GM12878 (cell line): Measurements from ENCODE around the gene MEIS2. TPM values are rescaled to one million over a fixed set of nuclear protein-coding genes. Genes with fewer than 3 reads are reported as not detected.

Experiments used
- ATAC-seq: fragments of 200-7000 bp; cut with Tn5 transposase; 3 replicates; pipeline ENCODE4 v1.9.1; 2020; ENCODE audit warnings: mild to moderate bottlenecking, moderate library complexity
- BruUV-seq: library from RNA; stranded (reverse); fragments of 400-500 nt; replicated peaks from 2 replicates; lab custom pipeline; 2021; lab: Mats Ljungman, UMichigan
- CTCF ChIA-PET: fragments of 300-600 bp; sonication (Branson Sonifier 250); formaldehyde crosslinking; extraction: SDS; loops from one replicate; lab custom pipeline; 2021; ENCODE audit warnings: inconsistent platforms; lab: Yijun Ruan, JAX
- POLR2A ChIA-PET: fragments of 350-600 bp; formaldehyde crosslinking; extraction: SDS; loops from one replicate; lab custom pipeline; 2021; ENCODE audit warnings: inconsistent platforms; lab: Charles Lee
- RAD21 ChIA-PET: fragments of 300-600 bp; sonication (Branson Sonifier 250); formaldehyde crosslinking; loops from one replicate; lab custom pipeline; 2023; ENCODE audit warnings: antibody characterized with exemption; ENCODE audit not compliant: unreplicated experiment; lab: Charles Lee
- SMC1A ChIA-PET: fragments of 300-600 bp; sonication (Branson Sonifier 250); formaldehyde crosslinking; loops from one replicate; lab custom pipeline; 2023; ENCODE audit not compliant: unreplicated experiment, uncharacterized antibody; lab: Charles Lee
- DNase-seq: peaks from one replicate; pipeline ENCODE4 v3.0.0-alpha.2; 2011; ENCODE audit warnings: low read depth, low spot score
- FAIRE-seq: peaks from 3 replicates; lab custom pipeline; 2011; peaks lifted over from hg19 to GRCh38; lab: Jason Lieb, UNC
- H2AFZ ChIP-seq: 2 replicates; pipeline ENCODE4 v1.6.0; 2011; ENCODE audit warnings: low read depth, low read length, control low read depth; ENCODE audit not compliant: control insufficient read depth
- H3K27ac ChIP-seq: 2 replicates; pipeline ENCODE4 v1.5.1; 2011; ENCODE audit warnings: control low read depth; ENCODE audit not compliant: control insufficient read depth, insufficient read depth
- H3K27me3 ChIP-seq, 2 experiments: replicated peaks in 1 of 2; 2 replicates each; pipeline versions ENCODE4 v1.6.0 to v1.6.1; 2011; ENCODE audit warnings: low read length in 1 of 2; ENCODE audit not compliant: control insufficient read depth in 2 of 2, insufficient read depth in 2 of 2
- H3K36me3 ChIP-seq, 2 experiments: 2 replicates each; pipeline ENCODE4 v1.5.1; 2011; ENCODE audit warnings: low read length in 1 of 2; ENCODE audit not compliant: control insufficient read depth in 2 of 2, insufficient read depth in 2 of 2
- H3K4me1 ChIP-seq: 2 replicates; pipeline ENCODE4 v1.6.1; 2011; ENCODE audit warnings: mild to moderate bottlenecking, low read length, moderate library complexity, mixed read lengths; ENCODE audit not compliant: control insufficient read depth, insufficient read depth
- H3K4me2 ChIP-seq: 2 replicates; pipeline ENCODE4 v1.6.0; 2011; ENCODE audit warnings: control low read depth; ENCODE audit not compliant: control insufficient read depth, insufficient read depth
- H3K4me3 ChIP-seq: fragments of 200-600 bp; sonication (generic); 2 replicates; pipeline ENCODE4 v1.5.1; 2016
- H3K79me2 ChIP-seq: 2 replicates; pipeline ENCODE4 v1.6.0; 2011; ENCODE audit warnings: low read length; ENCODE audit not compliant: control insufficient read depth, insufficient read depth
- H3K9ac ChIP-seq: 2 replicates; pipeline ENCODE4 v1.8.0; 2011; ENCODE audit warnings: low read length, control low read depth, mixed read lengths; ENCODE audit not compliant: control insufficient read depth, insufficient read depth
- H3K9me3 ChIP-seq: replicated peaks from 3 replicates; pipeline ENCODE4 v1.5.1; 2011; ENCODE audit warnings: mild to moderate bottlenecking, low read length; ENCODE audit not compliant: control insufficient read depth, insufficient read depth
- H4K20me1 ChIP-seq: 2 replicates; pipeline ENCODE4 v1.6.0; 2011; ENCODE audit not compliant: control insufficient read depth, insufficient read depth
- BACH1 ChIP-seq: fragments of 450-650 bp; IDR thresholded peaks from 2 replicates; pipeline ENCODE4 v1.6.1; 2017; ENCODE audit warnings: mild to moderate bottlenecking, borderline replicate concordance
- CBX3 ChIP-seq: fragments of 200-600 bp; sonication (generic); IDR thresholded peaks from 2 replicates; pipeline ENCODE4 v1.6.1; 2016; ENCODE audit warnings: low read depth, borderline replicate concordance
- CHD1 ChIP-seq: IDR thresholded peaks from 2 replicates; pipeline ENCODE4 v1.6.1; 2012; ENCODE audit warnings: low read depth, low read length, improper control_type of control experiment
- CHD2 ChIP-seq: IDR thresholded peaks from 2 replicates; pipeline ENCODE4 v1.6.1; 2011; ENCODE audit warnings: low read depth, low read length, improper control_type of control experiment, borderline replicate concordance
- CREB1 ChIP-seq: IDR thresholded peaks from 2 replicates; pipeline ENCODE4 v1.6.1; 2012; ENCODE audit warnings: low read depth, mild to moderate bottlenecking, inconsistent platforms
- DPF2 ChIP-seq: fragments of 450-650 bp; IDR thresholded peaks from 2 replicates; pipeline ENCODE4 v1.6.1; 2017; ENCODE audit warnings: mild to moderate bottlenecking
- E2F4 ChIP-seq: IDR thresholded peaks from 2 replicates; pipeline ENCODE4 v1.6.1; 2012; ENCODE audit warnings: low read depth, low read length, improper control_type of control experiment
- E4F1 ChIP-seq: fragments of 450-650 bp; IDR thresholded peaks from 2 replicates; pipeline ENCODE4 v1.6.1; 2018; ENCODE audit warnings: borderline replicate concordance, mild to moderate bottlenecking; ENCODE audit not compliant: partially characterized antibody
- KAT2A ChIP-seq: conservative IDR thresholded peaks from 2 replicates; pipeline ENCODE4 v1.6.1; 2011; ENCODE audit warnings: low read depth, low read length; ENCODE audit not compliant: control insufficient read depth
- NR2C2 ChIP-seq: IDR thresholded peaks from 2 replicates; pipeline ENCODE4 v1.6.1; 2011; ENCODE audit warnings: borderline replicate concordance, low read depth; ENCODE audit not compliant: control insufficient read depth, insufficient read length
- RFX5 ChIP-seq: IDR thresholded peaks from 2 replicates; pipeline ENCODE4 v1.6.1; 2011; ENCODE audit warnings: low read depth, low read length, improper control_type of control experiment
- SMAD1 ChIP-seq: fragments of 450-650 bp; IDR thresholded peaks from 2 replicates; pipeline ENCODE4 v1.6.1; 2018; ENCODE audit warnings: mild to moderate bottlenecking, low read depth; ENCODE audit not compliant: partially characterized antibody
- SP1 ChIP-seq: IDR thresholded peaks from one replicate; pipeline ENCODE4 v1.6.1; 2011; ENCODE audit warnings: low read depth, low read length
- ZBTB11 ChIP-seq: fragments of 450-650 bp; formaldehyde crosslinking; IDR thresholded peaks from 2 replicates; pipeline ENCODE4 v1.5.0; 2022; ENCODE audit warnings: mild to moderate bottlenecking, missing genetic modification characterization
- ZNF207 ChIP-seq: fragments of 450-650 bp; IDR thresholded peaks from 2 replicates; pipeline ENCODE4 v1.6.1; 2014; ENCODE audit warnings: antibody characterized with exemption, mild to moderate bottlenecking, borderline replicate concordance
- WGBS: methylation state at CpG from one replicate; pipeline ENCODE4 v1.1.6; 2016; ENCODE audit warnings: low lambda C conversion rate; ENCODE audit not compliant: insufficient replicate concordance, insufficient coverage; ENCODE audit errors: missing lambda C conversion rate; 5-methylcytosine and 5-hydroxymethylcytosine counted together
- in situ Hi-C: fragments of 300-500 bp; cut with MboI; formaldehyde crosslinking; loops from 9 replicates; pipeline ENCODE4 v1.14.3; 2018; ENCODE audit warnings: mixed read lengths
- intact Hi-C: fragments of 100-400 bp; cut with micrococcal nuclease; formaldehyde crosslinking; loops from one replicate; pipeline ENCODE4 v1.14.2; 2022; ENCODE audit not compliant: unreplicated experiment
- polyA plus RNA-seq, 11 experiments: library from polyadenylated mRNA; depleted of rRNA in 4 of 11; unstranded in 6 of 11; stranded (reverse) in 5 of 11; fragments of >200 nt; fragmentation: Nextera tagmentation in 4 of 11; fragmentation: Illumina TruSeq in 1 of 11; extraction: Ambion mirVana in 4 of 11; extraction: Trizol in 1 of 11; gene quantifications; 1 replicate in 1 of 11; 2 replicates in 10 of 11; pipeline versions ENCODE4 v1.2.1 to v1.2.3, GENCODE V29; 2011 to 2016; ENCODE audit warnings: inconsistent platforms in 2 of 11, missing spikeins in 2 of 11, low read depth in 1 of 11
- total RNA-seq, 4 experiments: library from RNA; depleted of rRNA in 3 of 4; stranded (reverse); fragments of >200 nt in 3 of 4; fragmentation: Illumina TruSeq in 1 of 4; extraction: Trizol in 1 of 4; gene quantifications; 2 replicates each; pipeline versions ENCODE4 v1.2.1 to v1.2.3, GENCODE V29; 2013 to 2021

Gene MEIS2
- total and polyA plus RNA-seq, 10 of the 15 experiments (the other 5 are each of a cell fraction or from before 2014, with no cell fraction given): 9.2 to 54.0 (median 20.4) TPM

- TF ChIP-seq ZBTB11 (no peak), NR2C2 (no peak)
These were observed 43.9 kb downstream of the MEIS2 start (continued) for GRCh38 chr15:37056177-37057121.

GRCh38 chr15:37055481-37055880 lies 44.9 kb downstream of the MEIS2 start:
- no peak for ATAC-seq
- TF ChIP-seq CBX3 (no peak), DPF2 (no peak), BACH1 (no peak), ZNF207 (no peak), CHD2 (no peak), KAT2A (no peak), E2F4 (no peak), E4F1 (no peak), SMAD1 (no peak), CREB1 (no peak), SP1 (no peak), CHD1 (no peak), RFX5 (no peak)

More at GRCh38 chr15:37055481-37055880, 44.9 kb downstream of the MEIS2 start:
- Histone ChIP-seq H3K79me2 (no peaks in the 10 kb centered on the region), H3K9ac (no peak overlapping the region), H3K4me1 (no peaks in the 10 kb centered on the region), H2AFZ (no peak overlapping the region), H3K27ac (no peak overlapping the region), H3K27me3 (no peaks in the 10 kb centered on the region), H3K4me3 (no peak overlapping the region), H4K20me1 (no peaks in the 10 kb centered on the region), H3K4me2 (no peak overlapping the region), H3K9me3 (no peaks in the 10 kb centered on the region), H3K36me3 (no peaks in the 10 kb centered on the region)
- POLR2A ChIA-PET: interaction anchor here (0.5 kb wide), 1 partner anchor 44 kb away, joined by 5 read pairs; no protein-coding TSS in a partner anchor
- BruUV-seq: no TSS peak
- RAD21 ChIA-PET: no interaction called here
- 83% methylated on average over 8 of the region's 8 CpGs for WGBS
- SMC1A ChIA-PET: interaction anchor here (0.7 kb wide), 1 partner anchor 21 kb away, joined by 3 read pairs; no protein-coding TSS in a partner anchor
- no peak for DNase-seq
- no peak for FAIRE-seq
- in situ Hi-C loops (no loop called here), intact Hi-C loops (loop anchor here (10.0 kb wide), 1 partner anchor 61 kb away; no protein-coding TSS in a partner anchor)
- CTCF ChIA-PET: no interaction called here
